ENCODE measurements around the gene MYT1. TPM values are rescaled to one million over a fixed set of nuclear protein-coding genes. Genes with fewer than 3 reads are reported as not detected.

MYT1 gene
- total RNA-seq, 4 donors from 2014 or later: 0.16 to 0.55 TPM; not detected in 2

GRCh38 chr20:64168381-64169090, 4.3 kb downstream of the MYT1 start:
- WGBS, 2 donors (ENCODE audit: low coverage in 1 of 2): 38 to 65% methylated on average over 2 to 12 of the region's 12 CpGs
- Histone ChIP-seq H3K27me3 (peaks cover 52% of the 10 kb centered on the region), H3K9me3 (no peaks in the 10 kb centered on the region), H3K27ac (no peak overlapping the region), H3K4me1 (no peaks in the 10 kb centered on the region), H3K36me3 (no peaks in the 10 kb centered on the region), H3K4me3 (no peak overlapping the region)
- no peak for TF ChIP-seq POLR2AphosphoS5 (IDR thresholded peaks at IDR 0.05)
- TF ChIP-seq CTCF (IDR thresholded peaks at IDR 0.05): no peak
- no peak for TF ChIP-seq EP300 (IDR thresholded peaks at IDR 0.05; ENCODE audit: low read depth)
- no peak for TF ChIP-seq POLR2A (IDR thresholded peaks at IDR 0.05)
- in situ Hi-C loops (cut with MboI; ENCODE audit: low pct_ligation_motif_present in 1 of 4, low pct_unique_long_range_greater_than_20kb in 1 of 4, low sequenced_read_pairs in 3 of 4): no loop called here
- no peak for DNase-seq
- intact Hi-C loops (cut with DNase I; ENCODE audit: low total_unique reads): no loop called here

GRCh38 chr20:64169091-64169560, 4.9 kb downstream of the MYT1 start:
- H3K4me3 ChIP-seq: no peak overlapping the region
- H3K9me3 ChIP-seq: no peaks in the 10 kb centered on the region
- WGBS, 2 donors (ENCODE audit: low coverage in 1 of 2): 60 to 85% methylated on average over 1 to 10 of the region's 10 CpGs
- intact Hi-C loops (cut with DNase I; ENCODE audit: low total_unique reads) (no loop called here), in situ Hi-C loops (cut with MboI; ENCODE audit: low pct_ligation_motif_present in 1 of 4, low pct_unique_long_range_greater_than_20kb in 1 of 4, low sequenced_read_pairs in 3 of 4) (no loop called here)
- no peaks in the 10 kb centered on the region for H3K4me1 ChIP-seq
- no peak overlapping the region for H3K27ac ChIP-seq
- H3K36me3 ChIP-seq: no peaks in the 10 kb centered on the region
- TF ChIP-seq EP300 (IDR thresholded peaks at IDR 0.05; ENCODE audit: low read depth) (no peak), CTCF (IDR thresholded peaks at IDR 0.05) (no peak), POLR2AphosphoS5 (IDR thresholded peaks at IDR 0.05) (no peak), POLR2A (IDR thresholded peaks at IDR 0.05) (no peak)
- H3K27me3 ChIP-seq: peaks cover 46% of the 10 kb centered on the region
- DNase-seq: no peak

GRCh38 chr20:64171211-64171610, 7.0 kb downstream of the MYT1 start:
- Histone ChIP-seq H3K27me3 (peaks cover 25% of the 10 kb centered on the region), H3K27ac (no peak overlapping the region), H3K36me3 (no peaks in the 10 kb centered on the region), H3K4me3 (no peak overlapping the region), H3K9me3 (no peaks in the 10 kb centered on the region), H3K4me1 (no peaks in the 10 kb centered on the region)
- intact Hi-C loops (cut with DNase I; ENCODE audit: low total_unique reads): no loop called here
- WGBS, 2 donors (ENCODE audit: low coverage in 1 of 2): 84% methylated on average over 8 of the region's 8 CpGs; no CpG with 5 or more reads in 1 of the 2 donors
- TF ChIP-seq POLR2A (IDR thresholded peaks at IDR 0.05): no peak
- no peak for TF ChIP-seq EP300 (IDR thresholded peaks at IDR 0.05; ENCODE audit: low read depth)
- TF ChIP-seq POLR2AphosphoS5 (IDR thresholded peaks at IDR 0.05): no peak
- no peak for TF ChIP-seq CTCF (IDR thresholded peaks at IDR 0.05)
- in situ Hi-C loops (cut with MboI; ENCODE audit: low pct_ligation_motif_present in 1 of 4, low pct_unique_long_range_greater_than_20kb in 1 of 4, low sequenced_read_pairs in 3 of 4): no loop called here
- no peak for DNase-seq

DNA sequence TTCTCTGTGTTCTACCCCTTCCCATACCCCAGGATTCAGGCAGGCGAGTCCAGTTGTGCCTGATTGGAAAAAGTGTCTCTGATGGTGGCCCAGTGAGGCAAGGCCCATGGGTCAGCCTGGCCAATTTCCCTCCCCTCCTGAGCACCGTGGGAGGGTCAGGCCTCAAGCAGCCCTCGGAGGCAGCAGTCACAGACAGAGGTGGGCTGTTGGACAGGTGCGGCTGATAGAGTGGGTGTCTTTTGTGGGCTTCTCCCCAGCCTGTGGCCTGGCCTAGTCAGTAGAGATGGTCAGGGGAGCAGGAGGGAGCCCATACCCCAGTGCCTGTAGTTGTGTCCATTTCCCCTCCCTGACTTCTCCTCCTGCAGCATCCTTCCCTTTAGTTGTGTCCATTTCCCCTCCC, 8.9 kb downstream of the MYT1 start:
- no peak for DNase-seq
- H3K27ac ChIP-seq: no peak overlapping the region
- intact Hi-C loops (cut with DNase I; ENCODE audit: low total_unique reads) (no loop called here), in situ Hi-C loops (cut with MboI; ENCODE audit: low pct_ligation_motif_present in 1 of 4, low pct_unique_long_range_greater_than_20kb in 1 of 4, low sequenced_read_pairs in 3 of 4) (no loop called here)
- no peak overlapping the region for H3K4me3 ChIP-seq
- WGBS, 2 donors (ENCODE audit: low coverage in 1 of 2): 59% methylated on average over 4 of the region's 4 CpGs; no CpG with 5 or more reads in 1 of the 2 donors
- H3K27me3 ChIP-seq: peaks cover 25% of the 10 kb centered on the region
- H3K36me3 ChIP-seq: no peaks in the 10 kb centered on the region
- TF ChIP-seq POLR2A (IDR thresholded peaks at IDR 0.05) (no peak), CTCF (IDR thresholded peaks at IDR 0.05) (no peak)
- no peaks in the 10 kb centered on the region for H3K9me3 ChIP-seq
- H3K4me1 ChIP-seq: no peaks in the 10 kb centered on the region
